ENCODE data around the gene LYZL6.

DNA sequence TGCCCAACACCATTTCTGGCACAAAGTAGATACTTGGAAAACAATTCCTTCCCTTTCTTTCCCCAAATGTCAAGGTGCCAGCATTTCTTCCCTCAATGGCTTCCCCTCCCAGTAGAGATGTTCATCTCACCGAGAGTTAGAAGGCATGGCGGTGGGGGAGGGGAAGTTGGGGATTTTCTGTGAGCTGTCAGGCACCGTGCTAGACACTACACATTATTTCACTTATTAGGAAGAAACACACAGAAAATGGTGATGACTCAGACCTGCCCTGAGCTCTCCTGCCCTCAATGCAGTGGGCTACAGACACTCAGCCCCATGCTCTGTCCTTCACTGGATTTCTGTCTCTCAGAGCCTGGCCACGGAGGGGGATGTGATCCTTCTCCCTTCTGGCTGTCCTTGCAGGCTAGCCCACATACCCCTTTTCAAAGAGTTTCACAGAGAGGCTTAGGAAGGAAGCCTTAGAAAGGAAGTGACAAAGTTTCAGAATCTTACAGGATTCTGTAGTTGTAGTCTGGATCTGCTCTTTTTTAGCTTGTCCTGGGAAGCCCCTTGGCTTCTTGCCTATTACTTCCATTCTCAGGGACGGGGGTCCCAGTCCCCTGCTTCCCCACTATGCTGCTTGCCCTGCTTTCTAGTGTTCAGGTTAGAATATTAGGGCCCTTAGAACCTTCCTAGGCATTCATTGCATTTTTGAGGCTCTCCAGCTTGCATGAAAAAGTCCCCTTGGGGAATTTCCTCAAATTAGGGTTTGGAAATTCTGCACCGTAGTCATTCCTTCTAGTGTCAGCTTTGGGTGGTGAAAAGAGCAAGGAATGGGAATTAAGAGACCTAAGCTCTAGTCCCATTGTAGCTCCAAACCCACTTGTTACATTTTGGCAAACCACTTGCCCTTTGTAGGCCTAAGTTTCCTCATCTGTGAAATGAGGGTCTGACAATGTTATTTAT lies 51.1 kb downstream of the LYZL6 start:
- TF ChIP-seq, protein P1, sequence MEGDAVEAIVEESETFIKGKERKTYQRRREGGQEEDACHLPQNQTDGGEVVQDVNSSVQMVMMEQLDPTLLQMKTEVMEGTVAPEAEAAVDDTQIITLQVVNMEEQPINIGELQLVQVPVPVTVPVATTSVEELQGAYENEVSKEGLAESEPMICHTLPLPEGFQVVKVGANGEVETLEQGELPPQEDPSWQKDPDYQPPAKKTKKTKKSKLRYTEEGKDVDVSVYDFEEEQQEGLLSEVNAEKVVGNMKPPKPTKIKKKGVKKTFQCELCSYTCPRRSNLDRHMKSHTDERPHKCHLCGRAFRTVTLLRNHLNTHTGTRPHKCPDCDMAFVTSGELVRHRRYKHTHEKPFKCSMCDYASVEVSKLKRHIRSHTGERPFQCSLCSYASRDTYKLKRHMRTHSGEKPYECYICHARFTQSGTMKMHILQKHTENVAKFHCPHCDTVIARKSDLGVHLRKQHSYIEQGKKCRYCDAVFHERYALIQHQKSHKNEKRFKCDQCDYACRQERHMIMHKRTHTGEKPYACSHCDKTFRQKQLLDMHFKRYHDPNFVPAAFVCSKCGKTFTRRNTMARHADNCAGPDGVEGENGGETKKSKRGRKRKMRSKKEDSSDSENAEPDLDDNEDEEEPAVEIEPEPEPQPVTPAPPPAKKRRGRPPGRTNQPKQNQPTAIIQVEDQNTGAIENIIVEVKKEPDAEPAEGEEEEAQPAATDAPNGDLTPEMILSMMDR (IDR thresholded peaks at IDR 0.05; ENCODE audit: poor library complexity) = no peak
- TF ChIP-seq EZH2 (IDR thresholded peaks at IDR 0.05; ENCODE audit: borderline replicate concordance) = no peak

Data from hepatocyte (in vitro differentiated cells).